BJ (cell line): ENCODE measurements around the gene CFAP119. TPM values are rescaled to one million over a fixed set of nuclear protein-coding genes. Genes with fewer than 3 reads are reported as not detected.
"Not testable (repeated sequence)": the region's sequence is repeated elsewhere in the genome, so short reads cannot be mapped to it uniquely, and the experiment has no call there.

Experiments used
- CTCF ChIA-PET: fragments of 350-600 bp; formaldehyde crosslinking; extraction: SDS; loops from one replicate; lab custom pipeline; 2021; ENCODE audit warnings: antibody characterized with exemption, inconsistent platforms; lab: Yijun Ruan, JAX
- POLR2A ChIA-PET: fragments of 300-600 bp; sonication (Branson Sonifier 250); formaldehyde crosslinking; extraction: SDS; loops from one replicate; lab custom pipeline; 2021; ENCODE audit warnings: antibody characterized with exemption; lab: Charles Lee
- DNase-seq: peaks from one replicate; pipeline ENCODE4 v3.0.0-alpha.2; 2011; ENCODE audit warnings: low read depth
- H3K27me3 ChIP-seq: 2 replicates; pipeline ENCODE4 v1.6.0; 2011; ENCODE audit warnings: low read length; ENCODE audit not compliant: control insufficient read depth, insufficient read depth
- H3K36me3 ChIP-seq: 2 replicates; pipeline ENCODE4 v1.5.1; 2011; ENCODE audit warnings: low read length; ENCODE audit not compliant: control insufficient read depth, insufficient read depth
- H3K4me3 ChIP-seq: 2 replicates; pipeline ENCODE4 v1.5.1; 2011; ENCODE audit warnings: low read depth, mild to moderate bottlenecking, control low read depth, low read length
- polyA minus RNA-seq: library from RNA; depleted of rRNA, polyadenylated mRNA; stranded (reverse); fragments of >200 nt; gene quantifications from 2 replicates; pipeline ENCODE4 v1.2.3, GENCODE V29; 2011; rRNA and poly(A)+ RNA removed
- polyA plus RNA-seq: library from polyadenylated mRNA; depleted of rRNA; stranded (reverse); fragments of >200 nt; gene quantifications from 2 replicates; pipeline ENCODE4 v1.2.3, GENCODE V29; 2011; rRNA removed
- TF ChIP-seq, protein P1 (sequence below): IDR thresholded peaks from 2 replicates; pipeline ENCODE4 v1.5.1; 2011; ENCODE audit warnings: low read depth, mild to moderate bottlenecking, control low read depth, inconsistent platforms, low read length, moderate library complexity; ENCODE audit not compliant: insufficient read depth

Gene CFAP119
- polyA plus RNA-seq (4.7 and 5.0 TPM in 2 replicates), polyA minus RNA-seq (2.9 and 3.9 TPM in 2 replicates)

DNA sequence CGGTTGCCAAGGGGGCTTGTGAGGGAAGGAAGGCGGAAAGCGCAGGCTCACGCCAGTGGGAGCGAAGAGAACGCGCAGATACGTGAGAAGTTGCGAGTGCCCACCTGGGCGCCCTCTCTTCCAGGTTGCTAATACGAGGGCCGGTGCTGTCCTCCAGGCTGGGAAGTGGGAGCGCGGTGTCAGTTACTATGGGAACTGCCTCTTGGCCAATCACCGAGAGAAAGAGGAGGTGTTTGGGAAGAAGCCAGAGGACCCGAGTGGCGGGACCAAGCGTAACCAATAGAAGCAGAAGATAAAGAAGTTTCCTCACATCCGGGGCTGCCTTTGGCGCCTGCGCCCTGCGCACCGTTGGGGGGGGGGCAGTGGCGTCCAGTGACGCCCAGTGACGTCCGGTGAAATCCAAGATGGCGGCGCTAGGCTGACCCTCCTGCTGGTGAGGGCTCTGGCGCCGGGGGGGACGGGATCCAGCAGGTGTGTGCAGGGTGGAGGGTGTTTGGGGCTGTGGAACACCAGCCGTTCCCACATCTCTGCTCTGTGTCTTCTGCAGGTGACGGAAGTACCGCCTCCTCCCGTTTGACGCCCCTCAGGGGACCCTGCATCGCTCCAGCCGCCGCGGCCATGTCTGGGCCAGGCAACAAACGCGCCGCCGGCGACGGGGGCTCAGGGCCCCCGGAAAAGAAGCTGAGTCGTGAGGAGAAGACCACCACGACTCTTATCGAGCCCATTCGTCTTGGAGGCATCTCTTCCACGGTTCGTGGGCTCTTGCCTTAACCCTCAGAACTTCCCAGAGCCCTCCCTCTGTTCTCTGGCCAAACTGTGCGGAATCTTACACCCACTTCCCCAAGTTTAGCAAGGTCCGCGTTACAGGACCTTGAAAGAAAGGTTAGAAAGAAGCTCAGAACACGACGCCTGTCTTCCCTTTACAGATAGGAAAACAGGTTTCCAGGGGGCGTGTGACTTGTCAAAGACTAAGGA lies at the start of gene CFAP119, which contains the start of gene RNF40:
CFAP119 (minus strand) TSS at position 135 of the 975 bp plus-strand sequence. CDS start 314 bp downstream, outside the sequence.
RNF40 (plus strand) TSS at position 395 of the 975 bp plus-strand sequence; CDS start at position 619, 224 bp downstream.
- CTCF ChIA-PET = interaction anchor here (0.9 to 1.6 kb wide), 2 partner anchors 17 to 179 kb away, joined by 3 to 5 read pairs; no protein-coding TSS in a partner anchor
- TF ChIP-seq, protein P1, sequence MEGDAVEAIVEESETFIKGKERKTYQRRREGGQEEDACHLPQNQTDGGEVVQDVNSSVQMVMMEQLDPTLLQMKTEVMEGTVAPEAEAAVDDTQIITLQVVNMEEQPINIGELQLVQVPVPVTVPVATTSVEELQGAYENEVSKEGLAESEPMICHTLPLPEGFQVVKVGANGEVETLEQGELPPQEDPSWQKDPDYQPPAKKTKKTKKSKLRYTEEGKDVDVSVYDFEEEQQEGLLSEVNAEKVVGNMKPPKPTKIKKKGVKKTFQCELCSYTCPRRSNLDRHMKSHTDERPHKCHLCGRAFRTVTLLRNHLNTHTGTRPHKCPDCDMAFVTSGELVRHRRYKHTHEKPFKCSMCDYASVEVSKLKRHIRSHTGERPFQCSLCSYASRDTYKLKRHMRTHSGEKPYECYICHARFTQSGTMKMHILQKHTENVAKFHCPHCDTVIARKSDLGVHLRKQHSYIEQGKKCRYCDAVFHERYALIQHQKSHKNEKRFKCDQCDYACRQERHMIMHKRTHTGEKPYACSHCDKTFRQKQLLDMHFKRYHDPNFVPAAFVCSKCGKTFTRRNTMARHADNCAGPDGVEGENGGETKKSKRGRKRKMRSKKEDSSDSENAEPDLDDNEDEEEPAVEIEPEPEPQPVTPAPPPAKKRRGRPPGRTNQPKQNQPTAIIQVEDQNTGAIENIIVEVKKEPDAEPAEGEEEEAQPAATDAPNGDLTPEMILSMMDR = 0 out of 2 replicates have a peak, but pooled peaks have one; percentile 18
- POLR2A ChIA-PET = no interaction called here

GRCh38 chr16:30809675-30810074 lies 47.8 kb upstream of the CFAP119 start:
- DNase-seq, H3K27me3 ChIP-seq, CTCF ChIA-PET, H3K36me3 ChIP-seq, POLR2A ChIA-PET, H3K4me3 ChIP-seq: not testable (repeated sequence)

More for the DNA sequence above, at the start of gene CFAP119, which contains the start of gene RNF40:
- no peaks in the 10 kb centered on the region for H3K27me3 ChIP-seq
- peak; percentile 93 for DNase-seq
- H3K36me3 ChIP-seq = peaks cover 33% of the 10 kb centered on the region
- H3K4me3 ChIP-seq = peak within 1 kb of the TSS; percentile 74

GRCh38 chr16:30808890-30809426 lies 47.1 kb upstream of the CFAP119 start:
- DNase-seq, H3K36me3 ChIP-seq, POLR2A ChIA-PET, H3K27me3 ChIP-seq, H3K4me3 ChIP-seq: not testable (repeated sequence)
- CTCF ChIA-PET = interaction anchor here (4.5 kb wide), 1 partner anchor 20 kb away, joined by 21 read pairs; the partner anchor contains the start of gene ZNF629

GRCh38 chr16:30808146-30808545 lies 46.3 kb upstream of the CFAP119 start:
- Histone ChIP-seq H3K4me3 (no peak overlapping the region), H3K36me3 (no peaks in the 10 kb centered on the region), H3K27me3 (no peaks in the 10 kb centered on the region)
- DNase-seq = no peak
- TF ChIP-seq, protein P1 = no peak
- ChIA-PET CTCF (interaction anchor here (0.6 to 4.5 kb wide), 2 partner anchors 8 to 20 kb away, joined by 3 to 21 read pairs; partner anchors contain the start of gene ZNF629), POLR2A (no interaction called here)

DNA sequence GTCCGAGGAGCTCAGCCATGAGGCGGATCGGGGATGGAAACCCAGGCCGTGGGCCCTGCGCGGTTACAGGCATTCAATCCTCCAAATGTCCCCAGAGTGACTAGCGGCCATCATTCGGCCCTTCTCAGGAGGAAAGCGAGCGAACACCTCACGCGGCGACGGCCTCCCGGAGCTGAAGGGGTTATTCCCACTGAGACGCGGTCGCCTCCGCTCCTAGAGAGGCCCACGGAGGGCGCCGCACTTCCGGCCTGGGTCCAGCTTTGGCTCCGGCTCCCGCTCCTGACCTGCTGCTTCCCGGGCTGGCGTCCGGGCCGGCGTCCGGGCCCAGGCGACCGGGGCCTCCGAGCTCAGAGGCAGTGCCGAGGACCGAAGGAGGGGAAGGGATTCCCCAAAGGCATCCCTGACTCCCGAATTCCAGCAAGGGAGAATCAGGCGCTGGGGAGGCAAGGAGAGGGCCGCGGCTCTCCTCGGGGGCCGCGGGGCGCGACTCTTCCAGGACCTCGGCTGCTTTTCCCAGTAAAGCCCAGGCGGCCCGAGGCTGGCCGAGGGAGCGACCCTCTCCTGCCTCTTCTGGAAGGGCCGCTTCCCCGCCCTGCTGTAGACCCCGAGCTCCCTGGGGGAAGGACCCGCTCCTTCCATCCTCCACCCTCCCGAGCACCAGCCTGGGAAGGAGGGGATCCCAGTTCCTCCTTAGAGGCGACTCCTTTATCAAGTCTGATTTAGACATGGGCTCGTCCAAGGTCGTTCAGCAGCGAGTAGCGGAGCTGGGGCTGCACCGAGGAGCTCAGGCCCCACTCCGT lies 43.7 kb upstream of the CFAP119 start:
- CTCF ChIA-PET = interaction anchor here (0.7 to 4.5 kb wide), 9 partner anchors 8 to 96 kb away, joined by 3 to 23 read pairs (median 5); partner anchors contain the start of gene ZNF629
- no peaks in the 10 kb centered on the region for H3K36me3 ChIP-seq

More for the DNA sequence above, 43.7 kb upstream of the CFAP119 start:
- TF ChIP-seq, protein P1 = no peak
- peak overlapping the region; percentile 79 for H3K4me3 ChIP-seq
- POLR2A ChIA-PET = interaction anchor here (0.5 to 1.8 kb wide), 5 partner anchors 9 to 278 kb away, joined by 3 to 8 read pairs (median 5); partner anchors contain the start of gene ZNF629
- DNase-seq = no peak
- no peaks in the 10 kb centered on the region for H3K27me3 ChIP-seq
